SU-DHL-6 (cell line): ENCODE measurements around the gene P2RX3.

Experiments
- H2AFZ ChIP-seq: fragments of 200-600 bp; sonication (generic); 2 replicates; pipeline ENCODE4 v1.6.1; 2014; ENCODE audit warnings: low read depth, mild to moderate bottlenecking, moderate library complexity, mixed read lengths, antibody characterized with exemption, low read length; ENCODE audit not compliant: severe bottlenecking
- H3F3A ChIP-seq: fragments of 200-600 bp; shearing (Covaris generic); 2 replicates; pipeline ENCODE4 v1.6.0; 2016; ENCODE audit warnings: antibody characterized with exemption, mild to moderate bottlenecking; ENCODE audit not compliant: insufficient read depth
- H3K27ac ChIP-seq: fragments of 200-600 bp; sonication (generic); 2 replicates; pipeline ENCODE4 v1.5.1; 2016; ENCODE audit warnings: low read depth, mild to moderate bottlenecking, low read length, moderate library complexity, mixed read lengths
- H3K27me3 ChIP-seq: fragments of 200-600 bp; sonication (generic), shearing (Covaris generic); 2 replicates; pipeline ENCODE4 v1.6.0; 2014; ENCODE audit warnings: mild to moderate bottlenecking, low read length
- H3K36me3 ChIP-seq: fragments of 200-600 bp; sonication (generic); 2 replicates; pipeline ENCODE4 v1.6.1; 2014; ENCODE audit warnings: mild to moderate bottlenecking, low read length, mixed read lengths
- H3K4me2 ChIP-seq: fragments of 300-600, 200-600 bp; shearing (Covaris generic), sonication (generic); 2 replicates; pipeline ENCODE4 v1.6.0; 2014; ENCODE audit warnings: low read length, low read depth, mild to moderate bottlenecking; ENCODE audit not compliant: poor library complexity, severe bottlenecking
- H3K4me3 ChIP-seq: fragments of 200-600 bp; sonication (generic); 2 replicates; pipeline ENCODE4 v1.5.1; 2014; ENCODE audit warnings: antibody characterized with exemption, low read length, mild to moderate bottlenecking, mixed read lengths; ENCODE audit not compliant: insufficient read depth, poor library complexity, severe bottlenecking
- H3K79me2 ChIP-seq: fragments of 200-600 bp; sonication (generic); 2 replicates; pipeline ENCODE4 v1.6.1; 2014; ENCODE audit warnings: mild to moderate bottlenecking, low read length, moderate library complexity; ENCODE audit not compliant: insufficient read depth
- H3K9ac ChIP-seq: fragments of 200-600 bp; sonication (generic); 2 replicates; pipeline ENCODE4 v1.7.0; 2014; ENCODE audit warnings: mild to moderate bottlenecking, low read length
- H3K9me2 ChIP-seq: fragments of 200-600 bp; sonication (generic); replicated peaks from 2 replicates; pipeline ENCODE4 v1.6.1; 2014; ENCODE audit warnings: low read length; ENCODE audit not compliant: insufficient read depth
- H3K9me3 ChIP-seq: fragments of 200-600 bp; sonication (generic); 2 replicates; pipeline ENCODE4 v1.6.1; 2014; ENCODE audit warnings: low read length, mixed read lengths; ENCODE audit not compliant: insufficient read depth
- H4K20me1 ChIP-seq: fragments of 200-600 bp; sonication (generic); 2 replicates; pipeline ENCODE4 v1.6.1; 2014; ENCODE audit warnings: low read depth, mild to moderate bottlenecking, antibody characterized with exemption, low read length, moderate library complexity, mixed read lengths
- EZH2phosphoT487 ChIP-seq: fragments of 200-600 bp; sonication (generic), shearing (Covaris generic); conservative IDR thresholded peaks from 2 replicates; pipeline ENCODE4 v1.6.1; 2018; ENCODE audit warnings: mild to moderate bottlenecking, antibody characterized with exemption, low read length, moderate library complexity, mixed read lengths
- TF ChIP-seq, protein P1 (sequence below): fragments of 200-600 bp; sonication (generic); IDR thresholded peaks from one replicate; pipeline ENCODE4 v1.5.1; 2017; ENCODE audit warnings: antibody characterized with exemption, mild to moderate bottlenecking, low read length, moderate library complexity; ENCODE audit not compliant: insufficient read depth, poor library complexity, severe bottlenecking

The P2RX3 gene

DNA sequence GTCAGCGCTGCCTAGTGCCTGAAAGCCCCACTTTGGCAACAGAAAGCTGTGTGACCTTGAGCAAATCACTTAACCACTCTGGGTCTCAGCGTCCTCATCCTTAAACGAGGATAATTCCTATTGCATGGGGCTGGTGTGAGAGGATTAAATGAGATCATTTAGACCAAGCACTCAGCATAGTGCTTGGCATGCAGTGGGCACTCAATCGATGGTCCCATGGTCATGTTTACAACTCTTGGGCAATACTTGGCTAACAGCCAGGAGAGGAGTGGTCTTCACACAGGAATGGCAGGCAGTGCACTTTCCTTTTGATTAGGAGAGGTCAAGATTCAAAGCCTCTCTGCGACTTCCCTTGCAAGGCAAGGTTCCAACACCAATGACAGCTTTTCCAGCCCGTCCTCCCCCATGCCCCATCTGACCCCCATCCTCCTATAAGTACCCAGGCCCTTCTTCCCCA is 27.5 kb upstream of the P2RX3 start:
- no peaks in the 10 kb centered on the region for H3F3A ChIP-seq
- H2AFZ ChIP-seq = no peak overlapping the region
- no peaks in the 10 kb centered on the region for H3K79me2 ChIP-seq
- H3K27me3 ChIP-seq = no peaks in the 10 kb centered on the region
- no peak overlapping the region for H3K4me2 ChIP-seq
- H4K20me1 ChIP-seq = no peaks in the 10 kb centered on the region
- H3K36me3 ChIP-seq = no peaks in the 10 kb centered on the region
- H3K4me3 ChIP-seq = no peak overlapping the region
- TF ChIP-seq EZH2phosphoT487 = no peak
- TF ChIP-seq, protein P1, sequence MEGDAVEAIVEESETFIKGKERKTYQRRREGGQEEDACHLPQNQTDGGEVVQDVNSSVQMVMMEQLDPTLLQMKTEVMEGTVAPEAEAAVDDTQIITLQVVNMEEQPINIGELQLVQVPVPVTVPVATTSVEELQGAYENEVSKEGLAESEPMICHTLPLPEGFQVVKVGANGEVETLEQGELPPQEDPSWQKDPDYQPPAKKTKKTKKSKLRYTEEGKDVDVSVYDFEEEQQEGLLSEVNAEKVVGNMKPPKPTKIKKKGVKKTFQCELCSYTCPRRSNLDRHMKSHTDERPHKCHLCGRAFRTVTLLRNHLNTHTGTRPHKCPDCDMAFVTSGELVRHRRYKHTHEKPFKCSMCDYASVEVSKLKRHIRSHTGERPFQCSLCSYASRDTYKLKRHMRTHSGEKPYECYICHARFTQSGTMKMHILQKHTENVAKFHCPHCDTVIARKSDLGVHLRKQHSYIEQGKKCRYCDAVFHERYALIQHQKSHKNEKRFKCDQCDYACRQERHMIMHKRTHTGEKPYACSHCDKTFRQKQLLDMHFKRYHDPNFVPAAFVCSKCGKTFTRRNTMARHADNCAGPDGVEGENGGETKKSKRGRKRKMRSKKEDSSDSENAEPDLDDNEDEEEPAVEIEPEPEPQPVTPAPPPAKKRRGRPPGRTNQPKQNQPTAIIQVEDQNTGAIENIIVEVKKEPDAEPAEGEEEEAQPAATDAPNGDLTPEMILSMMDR = no peak
- no peak overlapping the region for H3K27ac ChIP-seq
- no peaks in the 10 kb centered on the region for H3K9me3 ChIP-seq
- no peaks in the 10 kb centered on the region for H3K9me2 ChIP-seq
- no peak overlapping the region for H3K9ac ChIP-seq

DNA sequence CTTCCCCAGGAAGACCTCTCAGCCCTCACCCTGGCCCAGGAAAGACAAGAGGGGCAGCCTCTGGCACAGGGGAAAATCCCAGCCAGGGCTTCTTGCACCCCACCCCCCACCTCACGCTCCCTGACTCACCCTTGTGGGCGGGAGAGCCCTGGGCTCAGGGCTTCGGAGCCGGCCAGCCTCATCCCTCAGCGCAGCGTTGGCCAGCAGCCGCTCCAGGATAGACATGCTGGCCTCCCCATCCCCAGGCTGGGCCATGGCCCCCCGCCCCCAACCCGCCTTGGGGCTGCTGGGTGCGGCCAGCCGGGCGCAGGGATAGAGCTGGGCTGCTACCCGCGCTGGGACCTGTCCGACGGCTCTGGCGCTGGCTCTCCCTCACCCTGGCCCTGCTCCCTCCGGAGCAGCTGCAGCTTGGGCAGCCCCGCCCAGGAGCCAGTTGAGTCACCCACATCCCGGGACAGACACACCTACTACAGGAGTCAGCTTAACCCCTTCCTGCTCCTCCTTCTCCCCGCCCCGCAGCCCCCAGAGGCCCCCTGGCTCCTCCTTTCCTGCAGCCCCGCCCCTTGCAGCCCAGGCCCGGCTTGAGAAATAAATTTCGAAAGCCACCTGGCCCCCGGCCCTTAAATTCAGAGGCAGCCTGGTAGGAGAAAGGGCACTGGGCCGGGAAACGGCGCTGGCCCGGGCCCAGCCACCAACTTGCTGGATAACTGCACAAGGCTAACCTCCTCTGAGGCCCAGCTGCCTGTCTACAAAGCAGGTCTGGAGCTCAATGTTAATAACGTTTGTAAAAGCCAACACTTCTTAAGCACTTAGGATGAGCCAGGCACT is 26.8 kb upstream of the P2RX3 start:
- Histone ChIP-seq H3K27ac (no peak overlapping the region), H4K20me1 (no peaks in the 10 kb centered on the region), H3F3A (no peaks in the 10 kb centered on the region), H2AFZ (no peak overlapping the region), H3K36me3 (no peaks in the 10 kb centered on the region), H3K9me3 (no peaks in the 10 kb centered on the region), H3K9ac (no peak overlapping the region), H3K4me2 (no peak overlapping the region), H3K27me3 (no peaks in the 10 kb centered on the region), H3K9me2 (no peaks in the 10 kb centered on the region), H3K4me3 (no peak overlapping the region), H3K79me2 (no peaks in the 10 kb centered on the region)
- no peak for TF ChIP-seq EZH2phosphoT487
- TF ChIP-seq, protein P1 = no peak

DNA sequence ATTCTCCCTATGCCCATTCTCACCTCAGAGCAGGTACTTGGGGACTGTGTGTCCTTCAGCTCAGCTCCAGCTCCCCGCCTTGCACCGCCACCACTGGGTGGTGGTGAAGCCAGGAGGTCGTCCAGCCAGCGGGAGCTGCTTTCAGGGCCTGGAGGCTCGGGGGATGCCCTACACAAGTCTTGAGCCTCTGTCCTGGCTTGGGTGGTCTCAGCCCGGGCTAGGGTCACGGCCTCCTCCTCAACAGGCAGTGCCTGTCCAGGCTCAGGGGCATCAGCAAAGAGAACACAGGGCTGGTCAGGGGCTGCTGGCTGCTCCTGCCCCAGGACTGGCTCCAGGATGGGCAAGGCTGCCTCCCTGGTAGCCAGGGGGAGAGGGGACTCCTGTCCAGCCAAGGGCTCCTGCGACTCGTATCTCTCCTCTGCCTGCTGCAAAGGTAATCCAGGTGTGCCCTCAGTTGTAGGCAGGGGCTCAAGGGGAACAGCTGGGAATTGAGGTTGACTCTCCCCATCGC is 25.6 kb upstream of the P2RX3 start:
- Histone ChIP-seq H3K9me2 (no peaks in the 10 kb centered on the region), H3K9me3 (no peaks in the 10 kb centered on the region), H3K27me3 (no peaks in the 10 kb centered on the region), H3K4me3 (no peak overlapping the region), H4K20me1 (no peaks in the 10 kb centered on the region), H3K9ac (no peak overlapping the region), H3K27ac (no peak overlapping the region), H3K36me3 (no peaks in the 10 kb centered on the region), H3F3A (no peaks in the 10 kb centered on the region), H3K4me2 (no peak overlapping the region), H3K79me2 (no peaks in the 10 kb centered on the region), H2AFZ (no peak overlapping the region)
- TF ChIP-seq, protein P1 = no peak
- no peak for TF ChIP-seq EZH2phosphoT487
